Measurements from ENCODE around the gene NTN1.

The NTN1 gene

GRCh38 chr17:9004132-9004960 is 17.0 kb upstream of the NTN1 start:
- POLR2A ChIA-PET, result no interaction called here
- Histone ChIP-seq H3K36me3 (ENCODE audit: control insufficient read depth in 2 of 2, insufficient read depth in 1 of 2, low read length in 2 of 2) (no peaks in the 10 kb centered on the region), H3K4me3 (ENCODE audit: low read depth, low read length) (no peak overlapping the region), H3K4me1 (ENCODE audit: control insufficient read depth, insufficient read depth, low read length) (peaks cover 5% of the 10 kb centered on the region; the same call in 1 of the 2 replicates), H3K9me3 (ENCODE audit: control insufficient read depth, insufficient read depth, low read depth, low read length) (no peaks in the 10 kb centered on the region), H3K27ac (ENCODE audit: extremely low read depth, low read depth, low read length) (no peak overlapping the region)
- CTCF ChIA-PET, result interaction anchor here (1.0 to 1.8 kb wide), 4 partner anchors 9 to 26 kb away, joined by 3 to 5 read pairs (median 4); no protein-coding TSS in a partner anchor
- TF ChIP-seq ZNF341 (tag by site-specific recombination; IDR thresholded peaks at IDR 0.05; ENCODE audit: low read depth) (peak; percentile 67; the same call in 1 of the 2 replicates), ZNF596 (tag by site-specific recombination; IDR thresholded peaks at IDR 0.05) (no peak)

DNA sequence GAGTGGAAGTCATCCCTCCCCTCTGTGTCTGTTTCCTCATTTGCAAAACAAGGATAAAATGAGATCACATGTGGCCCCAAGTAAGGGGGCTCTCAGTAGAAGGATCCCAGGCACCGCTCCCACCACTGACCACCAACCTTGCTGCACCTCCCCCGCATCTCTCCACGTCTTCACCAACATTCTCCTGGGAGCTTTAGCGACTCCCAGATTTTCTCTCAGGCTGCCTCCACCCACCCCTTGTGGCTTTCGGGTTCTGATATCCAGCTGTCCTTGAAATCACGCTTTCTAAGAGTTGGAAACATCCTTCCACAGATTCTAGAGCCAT is 16.4 kb upstream of the NTN1 start:
- ChIA-PET POLR2A (no interaction called here), CTCF (interaction anchor here (1.0 to 1.8 kb wide), 3 partner anchors 10 to 26 kb away, joined by 3 to 4 read pairs (median 3); no protein-coding TSS in a partner anchor)
- Histone ChIP-seq H3K4me3 (ENCODE audit: low read depth, low read length) (no peak overlapping the region), H3K4me1 (ENCODE audit: control insufficient read depth, insufficient read depth, low read length) (peaks cover 6% of the 10 kb centered on the region), H3K27ac (ENCODE audit: extremely low read depth, low read depth, low read length) (no peak overlapping the region), H3K36me3 (ENCODE audit: control insufficient read depth in 2 of 2, insufficient read depth in 1 of 2, low read length in 2 of 2) (no peaks in the 10 kb centered on the region), H3K9me3 (ENCODE audit: control insufficient read depth, insufficient read depth, low read depth, low read length) (no peaks in the 10 kb centered on the region)
- TF ChIP-seq ZNF555 (tag by site-specific recombination; conservative IDR thresholded peaks at IDR 0.05) (no peak), ZNF398 (tag by site-specific recombination; IDR thresholded peaks at IDR 0.05) (no peak), ZNF521 (tag by site-specific recombination; IDR thresholded peaks at IDR 0.05) (no peak)

GRCh38 chr17:9006175-9006767 is 15.0 kb upstream of the NTN1 start:
- Histone ChIP-seq H3K9me3 (ENCODE audit: control insufficient read depth, insufficient read depth, low read depth, low read length) (no peaks in the 10 kb centered on the region), H3K27ac (ENCODE audit: extremely low read depth, low read depth, low read length) (no peak overlapping the region), H3K4me1 (ENCODE audit: control insufficient read depth, insufficient read depth, low read length) (peaks cover 10% of the 10 kb centered on the region), H3K36me3 (ENCODE audit: control insufficient read depth in 2 of 2, insufficient read depth in 1 of 2, low read length in 2 of 2) (no peaks in the 10 kb centered on the region), H3K4me3 (ENCODE audit: low read depth, low read length) (no peak overlapping the region)
- ChIA-PET CTCF (interaction anchor here (6.2 kb wide), 1 partner anchor 9 kb away, joined by 60 read pairs; no protein-coding TSS in a partner anchor), POLR2A (no interaction called here)
- TF ChIP-seq ZFHX2 (tag by site-specific recombination; conservative IDR thresholded peaks at IDR 0.05), result 0 out of 2 replicates have a peak, but pooled peaks have one; percentile 1
- no peak for TF ChIP-seq ZNF48 (tag by site-specific recombination; IDR thresholded peaks at IDR 0.05)
- TF ChIP-seq, protein P1, sequence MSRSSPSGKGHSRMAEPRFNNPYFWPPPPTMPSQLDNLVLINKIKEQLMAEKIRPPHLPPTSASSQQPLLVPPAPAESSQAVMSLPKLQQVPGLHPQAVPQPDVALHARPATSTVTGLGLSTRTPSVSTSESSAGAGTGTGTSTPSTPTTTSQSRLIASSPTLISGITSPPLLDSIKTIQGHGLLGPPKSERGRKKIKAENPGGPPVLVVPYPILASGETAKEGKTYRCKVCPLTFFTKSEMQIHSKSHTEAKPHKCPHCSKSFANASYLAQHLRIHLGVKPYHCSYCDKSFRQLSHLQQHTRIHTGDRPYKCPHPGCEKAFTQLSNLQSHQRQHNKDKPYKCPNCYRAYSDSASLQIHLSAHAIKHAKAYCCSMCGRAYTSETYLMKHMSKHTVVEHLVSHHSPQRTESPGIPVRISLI (tag by site-specific recombination; IDR thresholded peaks at IDR 0.05), result no peak

- ChIA-PET CTCF (interaction anchor here (6.2 kb wide), 1 partner anchor 10 kb away, joined by 60 read pairs; no protein-coding TSS in a partner anchor), POLR2A (interaction anchor here (0.6 kb wide), 1 partner anchor 11 kb away, joined by 9 read pairs; no protein-coding TSS in a partner anchor)
- H3K27ac ChIP-seq (ENCODE audit: extremely low read depth, low read depth, low read length), result no peak overlapping the region
- TF ChIP-seq ZNF560 (tag by site-specific recombination; IDR thresholded peaks at IDR 0.05; ENCODE audit: borderline replicate concordance) (no peak), BCL11A (tag by site-specific recombination; IDR thresholded peaks at IDR 0.05; ENCODE audit: low read depth) (no peak), HOXC10 (CRISPR knock-in tag; IDR thresholded peaks at IDR 0.05) (no peak), ZNF785 (tag by site-specific recombination; IDR thresholded peaks at IDR 0.05) (no peak), BCL11B (tag by site-specific recombination; IDR thresholded peaks at IDR 0.05; ENCODE audit: low read depth) (no peak), KLF10 (tag by site-specific recombination; IDR thresholded peaks at IDR 0.05) (no peak), ZNF530 (tag by site-specific recombination; IDR thresholded peaks at IDR 0.05; ENCODE audit: low read depth) (no peak), ZNF792 (tag by site-specific recombination; IDR thresholded peaks at IDR 0.05) (no peak), ZNF10 (tag by site-specific recombination; IDR thresholded peaks at IDR 0.05) (no peak), ZNF16 (tag by site-specific recombination; IDR thresholded peaks at IDR 0.05; ENCODE audit: low read depth) (no peak), ZNF623 (tag by site-specific recombination; IDR thresholded peaks at IDR 0.05) (no peak), ZNF558 (tag by site-specific recombination; IDR thresholded peaks at IDR 0.05) (no peak), ZNF398 (tag by site-specific recombination; IDR thresholded peaks at IDR 0.05) (no peak), ZBTB17 (tag by site-specific recombination; IDR thresholded peaks at IDR 0.05) (no peak)
Measured at GRCh38 chr17:9007052-9007714, 14.1 kb upstream of the NTN1 start.

More at GRCh38 chr17:9007052-9007714, 14.1 kb upstream of the NTN1 start:
- H3K36me3 ChIP-seq (ENCODE audit: control insufficient read depth in 2 of 2, insufficient read depth in 1 of 2, low read length in 2 of 2), result no peaks in the 10 kb centered on the region
- H3K4me3 ChIP-seq (ENCODE audit: low read depth, low read length), result no peak overlapping the region
- H3K9me3 ChIP-seq (ENCODE audit: control insufficient read depth, insufficient read depth, low read depth, low read length), result no peaks in the 10 kb centered on the region
- peaks cover 10% of the 10 kb centered on the region for H3K4me1 ChIP-seq (ENCODE audit: control insufficient read depth, insufficient read depth, low read length)

All from HEK293 (cell line).